Glutamatergic neuron (in vitro differentiated cells): ENCODE measurements around the gene ENPP7. TPM values are rescaled to one million over a fixed set of nuclear protein-coding genes. Genes with fewer than 3 reads are reported as not detected.

Source experiments
- DNase-seq: peaks from one replicate; pipeline ENCODE4 v3.0.0; 2022
- H3K27ac Mint-ChIP-seq: one replicate; pipeline ENCODE4 v1.8.0; 2020; ENCODE audit warnings: mild to moderate bottlenecking, mixed read lengths, inconsistent platforms; ENCODE audit not compliant: unreplicated experiment
- H3K27me3 Mint-ChIP-seq: one replicate; pipeline ENCODE4 v1.8.0; 2020; ENCODE audit warnings: mild to moderate bottlenecking, moderate library complexity, mixed read lengths, inconsistent platforms; ENCODE audit not compliant: unreplicated experiment
- H3K36me3 Mint-ChIP-seq: one replicate; pipeline ENCODE4 v1.8.0; 2020; ENCODE audit warnings: mild to moderate bottlenecking, mixed read lengths, inconsistent platforms; ENCODE audit not compliant: unreplicated experiment
- H3K4me1 Mint-ChIP-seq: one replicate; pipeline ENCODE4 v1.8.0; 2020; ENCODE audit warnings: mild to moderate bottlenecking, low read depth, mixed read lengths, inconsistent platforms; ENCODE audit not compliant: unreplicated experiment
- H3K4me3 Mint-ChIP-seq: one replicate; pipeline ENCODE4 v1.8.0; 2020; ENCODE audit warnings: mild to moderate bottlenecking, mixed read lengths, inconsistent platforms; ENCODE audit not compliant: unreplicated experiment
- H3K9me3 Mint-ChIP-seq: one replicate; pipeline ENCODE4 v1.8.0; 2020; ENCODE audit warnings: mild to moderate bottlenecking, moderate library complexity, mixed read lengths, inconsistent platforms; ENCODE audit not compliant: unreplicated experiment
- CTCF ChIP-seq: fragments of 200-600 bp; sonication (generic); IDR thresholded peaks from one replicate; pipeline ENCODE4 v1.5.0; 2021; ENCODE audit not compliant: partially characterized antibody, unreplicated experiment
- total RNA-seq: library from RNA; stranded (reverse); fragmentation: NEBNext Ultra II Directional; extraction: Animal tissue kit (Norgen Biotek cat#: 25700); gene quantifications from one replicate; pipeline ENCODE4 v1.2.1, GENCODE V29; 2021; ENCODE audit not compliant: unreplicated experiment

Gene ENPP7
- total RNA-seq, 1 donor from 2014 or later: not detected

GRCh38 chr17:79758271-79758670 is 27.5 kb downstream of the ENPP7 start:
- Mint-ChIP-seq H3K27ac (no peak overlapping the region), H3K36me3 (no peaks in the 10 kb centered on the region), H3K27me3 (no peaks in the 10 kb centered on the region), H3K4me3 (no peak overlapping the region), H3K9me3 (peaks cover 1% of the 10 kb centered on the region), H3K4me1 (peaks cover 3% of the 10 kb centered on the region)
- no peak for TF ChIP-seq CTCF
- no peak for DNase-seq

GRCh38 chr17:79760197-79760906 is 29.6 kb downstream of the ENPP7 start:
- no peaks in the 10 kb centered on the region for H3K27me3 Mint-ChIP-seq
- no peak overlapping the region for H3K4me3 Mint-ChIP-seq
- H3K27ac Mint-ChIP-seq: no peak overlapping the region
- no peak for DNase-seq
- H3K9me3 Mint-ChIP-seq: peaks cover 1% of the 10 kb centered on the region
- no peaks in the 10 kb centered on the region for H3K36me3 Mint-ChIP-seq
- peaks cover 3% of the 10 kb centered on the region for H3K4me1 Mint-ChIP-seq
- no peak for TF ChIP-seq CTCF

GRCh38 chr17:79761894-79762589 is 31.3 kb downstream of the ENPP7 start:
- peaks cover 3% of the 10 kb centered on the region for H3K4me1 Mint-ChIP-seq
- no peak overlapping the region for H3K27ac Mint-ChIP-seq
- no peaks in the 10 kb centered on the region for H3K27me3 Mint-ChIP-seq
- DNase-seq: no peak
- peaks cover 1% of the 10 kb centered on the region for H3K9me3 Mint-ChIP-seq
- no peak for TF ChIP-seq CTCF
- H3K36me3 Mint-ChIP-seq: no peaks in the 10 kb centered on the region
- H3K4me3 Mint-ChIP-seq: no peak overlapping the region

- Mint-ChIP-seq H3K4me3 (no peak overlapping the region), H3K27ac (no peak overlapping the region), H3K4me1 (peaks cover 3% of the 10 kb centered on the region), H3K9me3 (no peaks in the 10 kb centered on the region), H3K36me3 (no peaks in the 10 kb centered on the region), H3K27me3 (peaks cover 2% of the 10 kb centered on the region)
- DNase-seq: no peak
- no peak for TF ChIP-seq CTCF
These were observed 35.0 kb downstream of the ENPP7 start for GRCh38 chr17:79765708-79766107.
